Body of pancreas (tissue), 4 donors: ENCODE measurements around the gene RELN.

Experiments used
- CTCF ChIP-seq, 7 experiments: fragments of 450-650 bp in 4 of 7; fragments of 200-600 bp in 3 of 7; sonication (generic) in 3 of 7; IDR thresholded peaks; one replicate each; pipeline ENCODE4 v1.5.1; 2016 to 2019; ENCODE audit warnings: antibody characterized with exemption in 7 of 7
- POLR2A ChIP-seq, 3 donors: fragments of 450-650 bp; IDR thresholded peaks; one replicate each; pipeline ENCODE4 v1.6.1; 2016; ENCODE audit warnings: antibody characterized with exemption in 3 of 3, mild to moderate bottlenecking in 2 of 3

GRCh38 chr7:103888603-103889153, 100.8 kb downstream of the RELN start:
- TF ChIP-seq CTCF (IDR thresholded peaks at IDR 0.05) (no peak), POLR2A (IDR thresholded peaks at IDR 0.05) (no peak)
